GM19023 (cell line): ENCODE results near the gene ZNF765.
"Not testable (repeated sequence)": the region's sequence is repeated elsewhere in the genome, so short reads cannot be mapped to it uniquely, and the experiment has no call there.

Experiments used
- ATAC-seq: cut with Tn5 transposase; IDR thresholded peaks from one replicate; pipeline ENCODE4 v1.9.1; 2021; ENCODE audit warnings: mild to moderate bottlenecking, moderate library complexity; ENCODE audit not compliant: unreplicated experiment

Gene ZNF765

GRCh38 chr19:53475470-53475869, 80.5 kb downstream of the ZNF765 start:
- ATAC-seq = not testable (repeated sequence)
